Heart left ventricle (tissue), 16 donors: ENCODE results near the gene PCDHGA1. TPM values are rescaled to one million over a fixed set of nuclear protein-coding genes. Genes with fewer than 3 reads are reported as not detected.
"Not testable (repeated sequence)": the region's sequence is repeated elsewhere in the genome, so short reads cannot be mapped to it uniquely, and the experiment has no call there.

Source experiments
- ATAC-seq, 4 donors: fragments of 200-7000 bp; cut with Tn5 transposase; one replicate each; pipeline ENCODE4 v1.9.1; 2020 to 2022; ENCODE audit warnings: moderate library complexity in 4 of 4, mild to moderate bottlenecking in 3 of 4, moderate number of reproducible peaks in 1 of 4
- DNase-seq, 5 donors: peaks; one replicate each; pipeline ENCODE4 v3.0.0-alpha.2; 2020
- H3K27ac ChIP-seq, 12 donors: fragments of 200-600 bp; sonication (generic) in 4 of 12; one replicate each; pipeline versions ENCODE4 v1.5.0 to v1.8.0; 2016 to 2022; ENCODE audit warnings: mild to moderate bottlenecking in 2 of 12
- H3K27me3 ChIP-seq, 9 donors: fragments of 200-600 bp; sonication (generic) in 2 of 9; one replicate each; pipeline versions ENCODE4 v1.5.1 to v1.8.0; 2016 to 2022; ENCODE audit warnings: mild to moderate bottlenecking in 3 of 9
- H3K36me3 ChIP-seq, 9 donors: fragments of 200-600 bp; sonication (generic) in 2 of 9; one replicate each; pipeline versions ENCODE4 v1.5.0 to v1.8.0; 2018 to 2022; ENCODE audit warnings: mild to moderate bottlenecking in 2 of 9
- H3K4me1 ChIP-seq, 12 donors: fragments of 200-600 bp; sonication (generic) in 4 of 12; one replicate each; pipeline versions ENCODE4 v1.5.0 to v1.8.0; 2016 to 2022; ENCODE audit warnings: mild to moderate bottlenecking in 3 of 12
- H3K4me3 ChIP-seq, 12 donors: fragments of 200-600 bp; sonication (generic) in 4 of 12; one replicate each; pipeline versions ENCODE4 v1.5.0 to v1.8.0; 2017 to 2022; ENCODE audit warnings: mild to moderate bottlenecking in 9 of 12, moderate library complexity in 4 of 12
- H3K9me3 ChIP-seq, 12 donors: fragments of 200-600 bp; sonication (generic) in 4 of 12; one replicate each; pipeline versions ENCODE4 v1.5.0 to v1.8.0; 2016 to 2022; ENCODE audit warnings: mild to moderate bottlenecking in 1 of 12
- CTCF ChIP-seq, 12 donors: fragments of 200-600 bp; sonication (generic) in 4 of 12; IDR thresholded peaks; one replicate each; pipeline versions ENCODE4 v1.5.0 to v1.8.0; 2018 to 2022; ENCODE audit warnings: antibody characterized with exemption in 12 of 12, mild to moderate bottlenecking in 5 of 12
- POLR2A ChIP-seq, 2 donors: fragments of 450-650 bp; IDR thresholded peaks; one replicate each; pipeline ENCODE4 v1.6.1; 2017; ENCODE audit warnings: antibody characterized with exemption in 2 of 2, mild to moderate bottlenecking in 2 of 2, moderate library complexity in 2 of 2
- WGBS, 4 donors: extraction: QIAGEN DNeasy Blood & Tissue Kit in 2 of 4; methylation state at CpG; one replicate each; pipeline versions ENCODE4 v1.1.5 to v1.1.7; 2013 to 2018; 5-methylcytosine and 5-hydroxymethylcytosine counted together
- intact Hi-C, 10 donors: fragments of 100-400 bp; cut with DNase I; formaldehyde crosslinking; loops; one replicate each; pipeline versions ENCODE4 v1.11.1 to v1.14.2; 2022
- polyA plus RNA-seq, 2 donors: library from polyadenylated mRNA; stranded (reverse); fragments of 200-250 nt; gene quantifications; one replicate each; pipeline ENCODE4 v1.2.3, GENCODE V29; 2013
- total RNA-seq, 9 donors: library from RNA; depleted of rRNA in 2 of 9; stranded (reverse); fragments of >200 nt in 2 of 9; fragmentation: NEBNext Ultra II Directional in 3 of 9; extraction: Animal tissue kit (Norgen Biotek cat#: 25700) in 3 of 9; gene quantifications; one replicate each; pipeline versions ENCODE4 v1.1.0 to v1.2.4, GENCODE V29; 2016 to 2023
- donor health status: ischemic (EF 13 %, LVEDD 7.1; RV severe dilation, severe dysfunction).
- donor health status: healthy with polysubstance abuse.
- donor health status: DM: no; HTN: yes; CAD: no.
- donor health status: DM: no; HTN: no; CAD: no.
- donor health status: ischemic (EF 25% LVEDD 6.9; RV normal size, moderate dysfunction).
- donor health status: ischemic (EF 25% LVEDD 5.7; RV mildly dilated, moderate dysfunction).
- donor health status: healthy.
- donor health status: DM: yes; HTN: yes; CAD: no.
- donor health status: ischemic (EF 35%, LVEDD 5.7; RV mildly dilated, moderate dysfunction).
- donor health status: nonischemic (EF 11% LVEDD 7.7; RV severe dilation, severe dysfunction).
- donor health status: DM: yes; HTN: yes; CAD: no.
- donor health status: PGD.
- donor health status: ischemic (EF 29% LVEDD 5.4; RV normal size, mild dysfunction).
- donor health status: nonischemic (EF 23%, LVEDD 6.1; RV moderate dilation, normal function).

Gene PCDHGA1
- total and polyA plus RNA-seq, 11 donors, result 1.3 to 4.9 (median 3.1) TPM

GRCh38 chr5:141431286-141431685 is 101.0 kb downstream of the PCDHGA1 start:
- TF ChIP-seq POLR2A (IDR thresholded peaks at IDR 0.05) (no peak), CTCF (IDR thresholded peaks at IDR 0.05) (no peak)
- Histone ChIP-seq H3K9me3 (peaks cover 0 to 99% (median 41%) of the 10 kb centered on the region in 12 donors), H3K4me3 (peak overlapping the region in 11 of 12 donors; percentile 19 to 58 (median 42)), H3K27ac (peak overlapping the region in 5 of 12 donors; percentile 25 to 67 (median 38)), H3K36me3 (peaks cover 0 to 26% (median 0%) of the 10 kb centered on the region in 9 donors), H3K27me3 (peaks cover 0 to 46% (median 0%) of the 10 kb centered on the region in 9 donors), H3K4me1 (peaks cover 0 to 16% (median 0%) of the 10 kb centered on the region in 12 donors)
- intact Hi-C loops, result loop anchor here in 4 of 10 donors (5.0 kb wide), 3 partner anchors 96 to 131 kb away; no protein-coding TSS in a partner anchor
- ATAC-seq (peak in 3 of 4 donors; percentile 19 to 51 (median 49)), DNase-seq (no peak)
- WGBS, 4 donors, result 23 to 43% (median 26%) methylated on average over 37 of the region's 37 CpGs

- intact Hi-C loops, result loop anchor here in 4 of 10 donors (5.0 kb wide), 3 partner anchors 95 to 130 kb away; no protein-coding TSS in a partner anchor
- WGBS, 4 donors, result 20 to 41% (median 41%) methylated on average over 1 to 38 of the region's 38 CpGs
- Histone ChIP-seq H3K27me3 (peaks cover 0 to 44% (median 0%) of the 10 kb centered on the region in 9 donors), H3K36me3 (peaks cover 0 to 22% (median 0%) of the 10 kb centered on the region in 9 donors), H3K4me1 (peaks cover 0 to 16% (median 0%) of the 10 kb centered on the region in 12 donors), H3K9me3 (peaks cover 0 to 99% (median 33%) of the 10 kb centered on the region in 12 donors)
- not testable (repeated sequence) for DNase-seq, ATAC-seq, H3K4me3 ChIP-seq, H3K27ac ChIP-seq
Measured at GRCh38 chr5:141432308-141432707, 102.0 kb downstream of the PCDHGA1 start.

GRCh38 chr5:141432726-141433125 is 102.4 kb downstream of the PCDHGA1 start:
- WGBS, 4 donors, result 39 to 56% (median 49%) methylated on average over 14 to 29 of the region's 29 CpGs
- not testable (repeated sequence) for ATAC-seq, DNase-seq, H3K27ac ChIP-seq, H3K4me3 ChIP-seq
- Histone ChIP-seq H3K4me1 (peaks cover 0 to 16% (median 0%) of the 10 kb centered on the region in 12 donors), H3K36me3 (peaks cover 0 to 18% (median 0%) of the 10 kb centered on the region in 9 donors), H3K27me3 (peaks cover 0 to 44% (median 0%) of the 10 kb centered on the region in 9 donors), H3K9me3 (peaks cover 0 to 99% (median 30%) of the 10 kb centered on the region in 12 donors)
- intact Hi-C loops, result loop anchor here in 4 of 10 donors (5.0 kb wide), 3 partner anchors 95 to 130 kb away; no protein-coding TSS in a partner anchor

- no peak overlapping the region for H3K4me3 ChIP-seq
- WGBS, 4 donors, result 73 to 86% (median 82%) methylated on average over 2 of the region's 2 CpGs
- H3K27ac ChIP-seq, result no peak overlapping the region
- H3K36me3 ChIP-seq, result peaks cover 0 to 11% (median 0%) of the 10 kb centered on the region in 9 donors
- H3K4me1 ChIP-seq, result peaks cover 0 to 16% (median 0%) of the 10 kb centered on the region in 12 donors
- H3K9me3 ChIP-seq, result peaks cover 0 to 98% (median 22%) of the 10 kb centered on the region in 12 donors
- DNase-seq, result no peak
- TF ChIP-seq CTCF (IDR thresholded peaks at IDR 0.05) (no peak), POLR2A (IDR thresholded peaks at IDR 0.05) (no peak)
- ATAC-seq, result no peak
- H3K27me3 ChIP-seq, result peaks cover 0 to 44% (median 0%) of the 10 kb centered on the region in 9 donors
- intact Hi-C loops, result loop anchor here in 4 of 10 donors (5.0 kb wide), 3 partner anchors 93 to 128 kb away; no protein-coding TSS in a partner anchor
Measured at GRCh38 chr5:141434006-141434405, 103.7 kb downstream of the PCDHGA1 start.

- intact Hi-C loops, result no loop called here
Measured at GRCh38 chr5:141437221-141437620, 106.9 kb downstream of the PCDHGA1 start.

More at GRCh38 chr5:141437221-141437620, 106.9 kb downstream of the PCDHGA1 start:
- peaks cover 0 to 98% (median 25%) of the 10 kb centered on the region in 12 donors for H3K9me3 ChIP-seq
- DNase-seq (no peak), ATAC-seq (no peak)
- peaks cover 0 to 16% (median 0%) of the 10 kb centered on the region in 9 donors for H3K27me3 ChIP-seq
- WGBS, 4 donors, result 93 to 97% (median 96%) methylated on average over 2 of the region's 2 CpGs
- TF ChIP-seq POLR2A (IDR thresholded peaks at IDR 0.05) (no peak), CTCF (IDR thresholded peaks at IDR 0.05) (no peak)
- peaks cover 0 to 8% (median 0%) of the 10 kb centered on the region in 12 donors for H3K4me1 ChIP-seq
- peaks cover 0 to 7% (median 0%) of the 10 kb centered on the region in 9 donors for H3K36me3 ChIP-seq
- H3K4me3 ChIP-seq, result no peak overlapping the region
- H3K27ac ChIP-seq, result no peak overlapping the region
